T47D (cell line): ENCODE data around the gene TRIM52.
A peak's percentile ranks its signal among the peaks of the same experiment; 100 is the strongest.
"Not testable (repeated sequence)": the region's sequence is repeated elsewhere in the genome, so short reads cannot be mapped to it uniquely, and the experiment has no call there.

Experiments used
- DNase-seq, 2 experiments: peaks; one replicate each; pipeline versions ENCODE4 v3.0.0 to v3.0.0-alpha.2; 2011 to 2012; ENCODE audit warnings: low read depth in 1 of 2, low spot score in 1 of 2
- JUND ChIP-seq: IDR thresholded peaks from 2 replicates; pipeline ENCODE4 v1.6.1; 2012; ENCODE audit warnings: low read depth
- in situ Hi-C: cut with HindIII; loops from 2 replicates; pipeline ENCODE4 v1.10.0; 2016; ENCODE audit warnings: low sequenced_read_pairs, low pct_unique_long_range_greater_than_20kb

TRIM52 gene

GRCh38 chr5:181260720-181261319 is at the start of gene TRIM52:
Gene TRIM52, minus strand, starts transcription at chr5:181261143. Its CDS starts 330 bp downstream, at chr5:181260813.
- DNase-seq, result peak; percentile 44 to 88
- no peak for TF ChIP-seq JUND
- in situ Hi-C loops, result no loop called here

DNA sequence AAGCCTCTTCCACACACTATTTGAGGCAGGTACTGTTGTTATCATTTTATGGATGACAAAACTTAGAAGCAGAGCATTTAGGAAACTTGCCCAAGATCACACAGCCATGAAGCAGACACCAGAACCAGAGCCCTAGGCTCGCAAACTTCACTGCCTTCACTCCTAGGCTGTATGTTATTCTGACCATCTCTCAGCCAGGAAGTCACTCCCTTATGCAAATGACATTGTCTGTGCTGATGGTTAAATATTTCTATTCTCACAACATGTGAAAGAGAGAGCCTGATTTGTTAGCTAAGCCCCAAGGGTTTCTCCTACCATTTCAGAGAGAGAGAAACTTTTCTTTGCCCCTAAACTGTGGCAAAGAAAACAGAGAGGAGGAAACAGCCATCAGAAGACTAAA is 26.4 kb upstream of the TRIM52 start:
- DNase-seq, in situ Hi-C loops: not testable (repeated sequence)

DNA sequence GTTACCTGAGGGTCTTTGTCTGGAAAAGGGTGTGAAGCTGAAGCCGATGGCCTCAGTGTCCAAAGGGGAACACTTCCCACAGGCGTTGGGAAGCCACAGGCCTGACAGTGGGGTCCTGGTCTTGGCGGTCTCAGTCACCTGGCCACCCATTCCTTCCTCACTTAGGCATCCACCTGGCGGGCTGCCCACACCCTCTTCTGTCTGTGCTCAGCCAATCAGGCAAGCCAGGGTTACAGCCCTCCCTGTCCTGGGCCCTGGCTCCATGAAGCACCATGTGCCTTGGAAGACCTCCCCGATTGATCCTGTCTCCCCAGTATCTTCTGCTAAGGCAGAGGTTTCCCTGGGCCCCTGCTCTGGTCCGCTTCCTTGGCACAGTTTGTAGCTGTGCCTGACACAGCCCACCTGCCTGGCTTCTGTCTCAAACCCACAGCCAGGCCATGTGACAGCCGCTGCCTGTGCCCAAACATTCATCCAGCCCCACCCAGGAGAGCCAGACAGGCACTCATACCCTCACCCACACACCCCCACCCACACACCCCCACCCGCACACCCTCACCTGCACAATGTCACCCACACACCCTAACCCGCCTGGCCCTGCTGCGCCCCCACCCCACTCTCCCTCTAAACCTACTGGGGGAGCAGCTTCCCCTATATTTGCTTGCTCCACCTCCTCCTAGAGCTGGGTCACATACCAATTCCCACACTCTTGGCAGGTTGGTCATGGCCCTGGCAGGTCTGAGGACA is 25.2 kb upstream of the TRIM52 start:
- in situ Hi-C loops, DNase-seq: not testable (repeated sequence)

GRCh38 chr5:181283841-181284755 is 23.2 kb upstream of the TRIM52 start:
- in situ Hi-C loops, DNase-seq: not testable (repeated sequence)

- no peak for DNase-seq
- in situ Hi-C loops, result no loop called here
- no peak for TF ChIP-seq JUND
These were observed 22.4 kb upstream of the TRIM52 start for GRCh38 chr5:181283347-181283746.

GRCh38 chr5:181282874-181283273 is 21.9 kb upstream of the TRIM52 start:
- TF ChIP-seq JUND, result no peak
- DNase-seq, result no peak
- in situ Hi-C loops, result no loop called here

GRCh38 chr5:181282415-181282814 is 21.5 kb upstream of the TRIM52 start:
- in situ Hi-C loops, DNase-seq: not testable (repeated sequence)

- DNase-seq, result no peak
- no peak for TF ChIP-seq JUND
- in situ Hi-C loops, result no loop called here
These were observed 21.0 kb upstream of the TRIM52 start for GRCh38 chr5:181281984-181282316.

- TF ChIP-seq JUND, result no peak
- in situ Hi-C loops, result no loop called here
- no peak for DNase-seq
These were observed 20.4 kb upstream of the TRIM52 start for GRCh38 chr5:181281077-181281983.

- TF ChIP-seq JUND, result no peak
- in situ Hi-C loops, result no loop called here
- DNase-seq, result no peak
These were observed 19.4 kb upstream of the TRIM52 start for GRCh38 chr5:181280251-181280762.

DNA sequence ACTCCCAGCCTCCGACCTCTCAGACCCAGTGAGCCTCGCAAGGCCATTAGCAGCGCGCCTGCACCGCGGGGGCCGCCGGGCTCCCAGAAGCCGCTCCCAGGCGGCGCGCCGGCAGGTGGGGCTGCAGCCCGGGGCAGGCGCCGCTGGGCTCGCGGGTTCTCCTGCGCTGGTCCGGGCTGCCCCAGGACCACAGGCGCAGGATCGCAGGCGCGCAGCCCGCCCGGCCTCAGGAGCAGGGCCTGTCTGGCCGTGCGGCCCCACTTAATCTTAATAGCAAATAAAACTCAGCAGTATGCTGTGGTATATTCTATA is 12.4 kb upstream of the TRIM52 start:
- in situ Hi-C loops, DNase-seq: not testable (repeated sequence)

DNA sequence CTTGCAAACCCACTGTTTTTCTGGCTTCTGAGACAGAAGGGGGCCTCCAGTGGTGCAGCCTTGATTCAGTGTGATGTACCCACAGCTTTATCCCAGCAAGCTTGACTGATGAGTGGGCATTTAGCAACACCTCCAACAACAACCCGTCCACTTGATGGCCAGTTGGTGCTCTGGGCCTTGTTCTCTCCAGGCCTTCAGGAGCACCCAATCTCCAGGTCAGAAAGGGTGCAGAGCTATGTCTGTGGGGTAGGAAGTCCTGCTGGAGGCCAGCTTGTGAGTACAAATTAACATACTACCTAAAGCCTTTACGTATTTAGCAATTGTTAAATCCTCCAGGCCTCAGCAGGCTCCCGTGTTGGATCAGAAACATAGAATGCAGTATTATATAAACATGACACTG is 10.1 kb upstream of the TRIM52 start:
- no peak for TF ChIP-seq JUND
- no peak for DNase-seq
- in situ Hi-C loops, result no loop called here

DNA sequence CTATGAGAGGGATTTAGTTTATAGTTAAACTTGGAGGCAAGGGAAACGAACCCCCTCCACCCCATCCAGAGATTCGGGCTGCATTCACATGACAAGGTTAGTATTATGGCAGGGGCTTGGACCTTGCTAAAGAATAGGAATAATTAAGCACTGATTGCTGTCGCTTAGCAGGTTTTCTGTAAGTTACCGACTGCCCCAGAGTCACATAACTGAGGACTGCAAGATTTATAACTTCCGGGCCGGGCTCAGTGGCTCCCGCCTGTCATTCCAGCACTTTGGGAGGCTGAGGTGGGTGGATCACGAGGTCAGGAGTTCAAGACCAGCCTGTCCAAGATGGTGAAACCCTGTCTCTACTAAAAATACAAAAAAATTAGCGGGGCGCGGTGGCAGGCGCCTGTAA is 7.0 kb upstream of the TRIM52 start:
- in situ Hi-C loops, result not testable (repeated sequence)

GRCh38 chr5:181267291-181267904 is 6.5 kb upstream of the TRIM52 start:
- in situ Hi-C loops, result not testable (repeated sequence)
- DNase-seq, result peak in 1 of 2 experiments; percentile 42

More for the DNA sequence above, 7.0 kb upstream of the TRIM52 start:
- DNase-seq, result not testable (repeated sequence)
